ENCODE measurements around the gene TAF1C. TPM values are rescaled to one million over a fixed set of nuclear protein-coding genes. Genes with fewer than 3 reads are reported as not detected.
A peak's percentile ranks its signal among the peaks of the same experiment; 100 is the strongest.

The TAF1C gene
- total and polyA plus RNA-seq, 9 of the 15 experiments (the other 6 are each of a cell fraction or from before 2014, with no cell fraction given), result 1.5 to 74.8 (median 21.0) TPM

- Histone ChIP-seq H3K27ac (ENCODE audit: extremely low read depth, low read depth, low read length) (no peak overlapping the region), H3K36me3 (ENCODE audit: control insufficient read depth, insufficient read depth, low read length) (peaks cover 75% of the 10 kb centered on the region; the same call in 2 of the 3 replicates), H4K20me1 (replicated peaks; ENCODE audit: control insufficient read depth, insufficient read depth, low read length) (peaks cover 10% of the 10 kb centered on the region; the same call in 1 of the 2 replicates), H3K9me1 (ENCODE audit: control insufficient read depth, insufficient read depth, low read length) (peaks cover 13% of the 10 kb centered on the region), H3K4me1 (replicated peaks in 1 of 2; ENCODE audit: control insufficient read depth in 2 of 2, insufficient read depth in 2 of 2, low read length in 2 of 2) (peaks cover 5 to 46% of the 10 kb centered on the region in 2 experiments; a peak in 4 of 5 replicates), H3K9me3 (replicated peaks; ENCODE audit: control insufficient read depth, insufficient read depth, low read depth, low read length) (peaks cover 2% of the 10 kb centered on the region; the same call in 1 of the 2 replicates), H2AFZ (ENCODE audit: low read depth, low read length) (no peak overlapping the region), H3K4me3 (no peak overlapping the region), H3K79me2 (ENCODE audit: control insufficient read depth, insufficient read depth, low read length) (peaks cover 26% of the 10 kb centered on the region), H3K9ac (ENCODE audit: insufficient read depth in 1 of 2, low read depth in 2 of 2, low read length in 2 of 2) (no peak overlapping the region), H3K27me3 (ENCODE audit: control insufficient read depth in 2 of 2, insufficient read depth in 2 of 2, low read length in 2 of 2) (no peaks in the 10 kb centered on the region), H3K4me2 (ENCODE audit: insufficient read depth, low read length) (no peak overlapping the region)
- BruUV-seq (replicated peaks), result no TSS peak
- FAIRE-seq, result no peak
- in situ Hi-C loops (cut with MboI), result loop anchor here (10.0 kb wide), 1 partner anchor 228 kb away; the partner anchor contains the start of gene OSGIN1
- ATAC-seq, result no peak
- intact Hi-C loops (cut with micrococcal nuclease), result no loop called here
- 0 out of 2 replicates have a peak, but pooled peaks have one; percentile 25 for TF ChIP-seq RBFOX2 (IDR thresholded peaks at IDR 0.05; ENCODE audit: low read depth, low read length)
- TF ChIP-seq MBD2 (IDR thresholded peaks at IDR 0.05; ENCODE audit: borderline replicate concordance, low read depth), result no peak
- TF ChIP-seq TEAD4 (IDR thresholded peaks at IDR 0.05; ENCODE audit: low read length), result no peak
- TF ChIP-seq TEAD4 (CRISPR knock-in tag; IDR thresholded peaks at IDR 0.05; ENCODE audit: borderline replicate concordance), result 0 out of 2 replicates have a peak, but pooled peaks have one; percentile 32
- ChIA-PET POLR2A (interaction anchor here (0.6 kb wide), 2 partner anchors 67 to 435 kb away, joined by 3 read pairs; partner anchors contain the start of gene COTL1), CTCF (ENCODE audit: low intra/inter-chr PET ratio) (no interaction called here)
- no peak for DNase-seq (ENCODE audit: extremely low read depth in 1 of 4, low spot score in 3 of 4)
- 96% methylated on average over 26 of the region's 26 CpGs for WGBS (ENCODE audit: insufficient coverage, low coverage, missing lambda C conversion rate)
Observed at GRCh38 chr16:84182680-84183571, 3.9 kb downstream of the TAF1C start.
